SK-N-SH treated with all-trans-retinoic acid at 6 μM for 48 hours (cell line): ENCODE measurements around the gene PRH1.

Experiments
- ATAC-seq: fragments of 200-7000 bp; cut with Tn5 transposase; 3 replicates; pipeline ENCODE4 v1.9.1; 2020; ENCODE audit warnings: mild to moderate bottlenecking, moderate library complexity
- BACH2 ChIP-seq: fragments of 250-450 bp; sonication (Bioruptor Pico); IDR thresholded peaks from 2 replicates; pipeline ENCODE4 v1.9.0; 2021; ENCODE audit warnings: mild to moderate bottlenecking, borderline replicate concordance
- CSDC2 ChIP-seq: fragments of 250-450 bp; sonication (Bioruptor Pico); IDR thresholded peaks from 2 replicates; pipeline ENCODE4 v1.5.0; 2020; ENCODE audit warnings: mild to moderate bottlenecking, moderate library complexity
- ESRRG ChIP-seq: fragments of 250-450 bp; sonication (Bioruptor Pico); IDR thresholded peaks from 2 replicates; pipeline ENCODE4 v1.6.1; 2021; ENCODE audit warnings: mild to moderate bottlenecking
- GLIS3 ChIP-seq: fragments of 250-450 bp; sonication (Bioruptor Pico); IDR thresholded peaks from 2 replicates; pipeline ENCODE4 v1.5.0; 2020; ENCODE audit warnings: mild to moderate bottlenecking, moderate library complexity
- ISL1 ChIP-seq: fragments of 250-450 bp; sonication (Bioruptor Pico); IDR thresholded peaks from 2 replicates; pipeline ENCODE4 v2.1.2; 2022; ENCODE audit warnings: mild to moderate bottlenecking, moderate library complexity
- OSR1 ChIP-seq: fragments of 250-450 bp; sonication (Bioruptor Pico); IDR thresholded peaks from 2 replicates; pipeline ENCODE4 v1.8.0; 2022; ENCODE audit warnings: moderate library complexity, mild to moderate bottlenecking, inconsistent platforms
- PPARA ChIP-seq: fragments of 250-450 bp; sonication (Bioruptor Pico); IDR thresholded peaks from 2 replicates; pipeline ENCODE4 v1.5.0; 2020; ENCODE audit warnings: mild to moderate bottlenecking, borderline replicate concordance
- RARB ChIP-seq: fragments of 250-450 bp; sonication (Bioruptor Pico); IDR thresholded peaks from 2 replicates; pipeline ENCODE4 v1.8.0; 2021; ENCODE audit warnings: mild to moderate bottlenecking, moderate library complexity
- SNAI2 ChIP-seq: fragments of 250-450 bp; sonication (Bioruptor Pico); IDR thresholded peaks from 2 replicates; pipeline ENCODE4 v1.5.0; 2020; ENCODE audit warnings: mild to moderate bottlenecking, moderate library complexity
- TCF4 ChIP-seq: fragments of 250-450 bp; sonication (Bioruptor Pico); IDR thresholded peaks from 2 replicates; pipeline ENCODE4 v1.8.0; 2021; ENCODE audit warnings: mild to moderate bottlenecking, moderate library complexity, borderline replicate concordance
- TOX ChIP-seq: fragments of 250-450 bp; sonication (Bioruptor Pico); IDR thresholded peaks from 2 replicates; pipeline ENCODE4 v1.8.0; 2021; ENCODE audit warnings: mild to moderate bottlenecking, moderate library complexity, borderline replicate concordance
- ZC3H10 ChIP-seq: fragments of 250-450 bp; sonication (Bioruptor Pico); IDR thresholded peaks from 2 replicates; pipeline ENCODE4 v1.5.1; 2021; ENCODE audit warnings: mild to moderate bottlenecking, moderate library complexity
- ZFP3 ChIP-seq: fragments of 250-450 bp; sonication (Bioruptor Pico); IDR thresholded peaks from 2 replicates; pipeline ENCODE4 v1.5.0; 2020; ENCODE audit warnings: mild to moderate bottlenecking, moderate library complexity
- ZFP30 ChIP-seq: fragments of 450-650 bp; formaldehyde crosslinking; IDR thresholded peaks from 2 replicates; pipeline ENCODE4 v1.5.0; 2022; ENCODE audit warnings: mild to moderate bottlenecking, moderate library complexity
- ZNF565 ChIP-seq: fragments of 450-650 bp; formaldehyde crosslinking; conservative IDR thresholded peaks from 2 replicates; pipeline ENCODE4 v1.5.0; 2020; ENCODE audit warnings: low read depth, mild to moderate bottlenecking, moderate library complexity
- ZNF70 ChIP-seq: fragments of 450-650 bp; formaldehyde crosslinking; IDR thresholded peaks from 2 replicates; pipeline ENCODE4 v1.5.0; 2020; ENCODE audit warnings: mild to moderate bottlenecking, moderate library complexity
- ZNF8 ChIP-seq: fragments of 450-650 bp; formaldehyde crosslinking; IDR thresholded peaks from 2 replicates; pipeline ENCODE4 v1.5.0; 2020; ENCODE audit warnings: mild to moderate bottlenecking, moderate library complexity
- TF ChIP-seq, protein P1 (sequence below): fragments of 250-450 bp; sonication (Bioruptor Pico); IDR thresholded peaks from 2 replicates; pipeline ENCODE4 v1.8.0; 2021; ENCODE audit warnings: low read depth, mild to moderate bottlenecking, moderate library complexity, borderline replicate concordance
- TF ChIP-seq, protein P2 (sequence below): fragments of 250-450 bp; sonication (Bioruptor Pico); IDR thresholded peaks from 2 replicates; pipeline ENCODE4 v1.5.1; 2020; ENCODE audit warnings: low read depth, mild to moderate bottlenecking, moderate library complexity
- TF ChIP-seq, protein P3 (sequence below): fragments of 250-450 bp; sonication (Bioruptor Pico); IDR thresholded peaks from 2 replicates; pipeline ENCODE4 v1.5.1; 2021; ENCODE audit warnings: mild to moderate bottlenecking, moderate library complexity
- TF ChIP-seq, protein P4 (sequence below): fragments of 250-450 bp; sonication (Bioruptor Pico); IDR thresholded peaks from 2 replicates; pipeline ENCODE4 v1.5.0; 2020; ENCODE audit warnings: mild to moderate bottlenecking, moderate library complexity
- TF ChIP-seq, protein P5 (sequence below): fragments of 250-450 bp; sonication (Bioruptor Pico); IDR thresholded peaks from 2 replicates; pipeline ENCODE4 v1.8.0; 2020; ENCODE audit warnings: mild to moderate bottlenecking, moderate library complexity, borderline replicate concordance

PRH1 gene

DNA sequence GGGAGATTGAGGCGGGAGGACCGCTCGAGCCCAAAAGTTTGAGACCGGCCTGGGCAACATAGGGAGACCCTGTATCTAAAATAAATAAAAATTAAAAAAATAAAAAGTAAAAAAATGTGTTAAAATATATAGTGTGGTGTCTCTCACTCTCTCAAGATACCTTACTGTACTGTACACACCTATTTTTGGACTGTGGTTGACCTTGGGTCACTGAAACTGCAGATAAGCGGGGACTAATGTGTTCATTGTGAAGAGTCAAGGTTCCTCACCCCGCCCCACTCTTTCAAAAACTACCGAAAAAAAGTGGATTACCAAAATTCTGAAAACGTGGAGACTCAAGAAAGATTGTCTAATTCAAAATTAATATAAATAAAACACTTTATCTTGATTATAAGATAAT lies 26.3 kb upstream of the PRH1 start (continued):
- TF ChIP-seq GLIS3 (CRISPR knock-in tag) = no peak

DNA sequence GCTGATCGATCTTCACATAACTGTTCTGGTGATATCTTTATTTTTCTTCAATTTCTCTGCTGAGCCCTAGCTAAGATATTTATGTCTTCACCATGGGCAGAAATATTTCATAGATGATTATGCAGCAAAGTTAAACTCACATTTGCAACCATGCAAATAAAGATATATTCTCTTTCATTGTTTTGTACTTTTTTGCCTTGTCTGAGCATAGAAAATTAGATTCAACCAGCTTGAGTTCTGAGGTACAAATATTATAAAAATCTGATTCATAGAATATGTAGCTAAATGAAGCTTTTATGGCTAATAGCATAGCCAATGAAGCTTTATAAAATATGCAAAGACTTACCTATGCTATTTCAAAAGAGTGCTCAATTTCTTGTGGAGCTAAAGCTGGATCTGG lies 25.4 kb upstream of the PRH1 start, which contains the start of gene TAS2R13:
Gene TAS2R13 (minus strand): TSS at position 101 of the 400 bp plus-strand sequence. CDS start 264 bp downstream, outside the sequence.
- no peak for ATAC-seq
- TF ChIP-seq ZFP30 (CRISPR knock-in tag) = no peak
- TF ChIP-seq SNAI2 (CRISPR knock-in tag) = no peak

DNA sequence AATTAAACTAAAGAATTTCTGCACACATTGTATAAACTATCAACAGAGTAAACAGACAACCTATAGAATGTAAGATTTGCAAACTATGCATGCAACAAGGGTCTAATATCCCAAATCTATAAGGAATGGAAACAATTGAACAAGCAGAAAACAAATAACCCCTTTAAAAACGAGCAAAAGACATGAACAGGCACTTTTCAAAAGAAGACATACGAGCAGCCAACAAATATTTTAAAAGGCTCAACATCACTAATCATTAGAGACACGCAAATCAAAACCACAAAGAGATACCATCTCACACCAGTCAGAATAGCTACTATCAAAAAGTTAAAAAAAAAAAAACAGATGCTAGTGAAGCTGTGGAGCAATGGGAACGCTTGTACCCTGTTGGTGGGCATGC lies 20.6 kb upstream of the PRH1 start:
- no peak for ATAC-seq
- no peak for TF ChIP-seq GLIS3 (CRISPR knock-in tag)
- TF ChIP-seq BACH2 (CRISPR knock-in tag) = no peak
- TF ChIP-seq TOX (CRISPR knock-in tag) = no peak
- TF ChIP-seq, protein P1, sequence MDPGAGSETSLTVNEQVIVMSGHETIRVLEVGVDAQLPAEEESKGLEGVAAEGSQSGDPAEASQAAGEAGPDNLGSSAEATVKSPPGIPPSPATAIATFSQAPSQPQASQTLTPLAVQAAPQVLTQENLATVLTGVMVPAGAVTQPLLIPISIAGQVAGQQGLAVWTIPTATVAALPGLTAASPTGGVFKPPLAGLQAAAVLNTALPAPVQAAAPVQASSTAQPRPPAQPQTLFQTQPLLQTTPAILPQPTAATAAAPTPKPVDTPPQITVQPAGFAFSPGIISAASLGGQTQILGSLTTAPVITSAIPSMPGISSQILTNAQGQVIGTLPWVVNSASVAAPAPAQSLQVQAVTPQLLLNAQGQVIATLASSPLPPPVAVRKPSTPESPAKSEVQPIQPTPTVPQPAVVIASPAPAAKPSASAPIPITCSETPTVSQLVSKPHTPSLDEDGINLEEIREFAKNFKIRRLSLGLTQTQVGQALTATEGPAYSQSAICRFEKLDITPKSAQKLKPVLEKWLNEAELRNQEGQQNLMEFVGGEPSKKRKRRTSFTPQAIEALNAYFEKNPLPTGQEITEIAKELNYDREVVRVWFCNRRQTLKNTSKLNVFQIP (CRISPR knock-in tag) = no peak
- TF ChIP-seq RARB (CRISPR knock-in tag) = no peak

DNA sequence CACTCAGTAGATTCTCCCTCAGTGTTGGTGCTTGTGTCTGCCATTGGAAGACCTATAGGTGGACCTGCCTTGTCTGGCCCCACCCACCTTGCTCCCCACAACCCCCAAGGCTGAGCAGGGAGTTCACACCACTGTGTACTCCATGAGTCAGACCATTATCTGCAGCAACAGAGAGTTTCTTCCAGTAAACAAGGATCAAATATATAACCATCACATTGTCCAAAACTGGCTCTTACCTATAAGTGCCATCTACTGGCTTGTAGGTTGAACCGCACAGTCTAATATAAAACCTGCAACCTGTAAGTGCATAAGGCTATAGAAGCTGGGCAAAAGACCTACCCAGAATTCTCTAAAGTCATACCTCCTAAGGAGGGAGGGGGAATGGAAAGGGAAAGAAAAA lies 17.4 kb upstream of the PRH1 start:
- no peak for ATAC-seq
- TF ChIP-seq CSDC2 (CRISPR knock-in tag) = no peak
- TF ChIP-seq ESRRG (CRISPR knock-in tag) = no peak
- TF ChIP-seq TCF4 (CRISPR knock-in tag) = no peak
- TF ChIP-seq ZNF565 (CRISPR knock-in tag) = no peak
- TF ChIP-seq, protein P1 (CRISPR knock-in tag) = no peak
- TF ChIP-seq OSR1 = no peak
- TF ChIP-seq, protein P2, sequence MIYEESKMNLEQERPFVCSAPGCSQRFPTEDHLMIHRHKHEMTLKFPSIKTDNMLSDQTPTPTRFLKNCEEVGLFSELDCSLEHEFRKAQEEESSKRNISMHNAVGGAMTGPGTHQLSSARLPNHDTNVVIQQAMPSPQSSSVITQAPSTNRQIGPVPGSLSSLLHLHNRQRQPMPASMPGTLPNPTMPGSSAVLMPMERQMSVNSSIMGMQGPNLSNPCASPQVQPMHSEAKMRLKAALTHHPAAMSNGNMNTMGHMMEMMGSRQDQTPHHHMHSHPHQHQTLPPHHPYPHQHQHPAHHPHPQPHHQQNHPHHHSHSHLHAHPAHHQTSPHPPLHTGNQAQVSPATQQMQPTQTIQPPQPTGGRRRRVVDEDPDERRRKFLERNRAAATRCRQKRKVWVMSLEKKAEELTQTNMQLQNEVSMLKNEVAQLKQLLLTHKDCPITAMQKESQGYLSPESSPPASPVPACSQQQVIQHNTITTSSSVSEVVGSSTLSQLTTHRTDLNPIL (CRISPR knock-in tag) = no peak
- no peak for TF ChIP-seq GLIS3 (CRISPR knock-in tag)
- no peak for TF ChIP-seq ZFP3
- TF ChIP-seq BACH2 (CRISPR knock-in tag) = no peak
- TF ChIP-seq ZNF70 (CRISPR knock-in tag) = no peak
- TF ChIP-seq, all 23 proteins: peak for 0

DNA sequence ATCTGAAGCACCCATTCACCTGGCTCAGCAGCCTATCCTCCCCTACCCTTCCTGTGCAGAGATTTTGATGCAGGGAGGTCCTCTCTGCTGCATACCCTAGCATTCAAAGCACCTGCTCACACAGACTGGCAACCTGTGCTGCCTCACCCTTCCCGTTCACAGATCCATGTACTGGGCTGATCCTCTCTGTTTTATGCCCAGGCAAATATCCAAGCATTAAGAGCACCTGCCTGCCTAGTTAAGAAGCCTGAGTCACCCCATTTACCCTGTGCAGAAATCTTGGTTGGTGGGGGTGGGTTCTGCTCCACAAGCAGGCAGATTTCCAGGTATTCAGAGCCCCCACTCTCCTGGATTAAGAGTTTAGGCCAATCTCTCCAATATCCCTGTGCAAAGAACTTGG lies 16.9 kb upstream of the PRH1 start:
- no peak for ATAC-seq
- TF ChIP-seq, protein P3, sequence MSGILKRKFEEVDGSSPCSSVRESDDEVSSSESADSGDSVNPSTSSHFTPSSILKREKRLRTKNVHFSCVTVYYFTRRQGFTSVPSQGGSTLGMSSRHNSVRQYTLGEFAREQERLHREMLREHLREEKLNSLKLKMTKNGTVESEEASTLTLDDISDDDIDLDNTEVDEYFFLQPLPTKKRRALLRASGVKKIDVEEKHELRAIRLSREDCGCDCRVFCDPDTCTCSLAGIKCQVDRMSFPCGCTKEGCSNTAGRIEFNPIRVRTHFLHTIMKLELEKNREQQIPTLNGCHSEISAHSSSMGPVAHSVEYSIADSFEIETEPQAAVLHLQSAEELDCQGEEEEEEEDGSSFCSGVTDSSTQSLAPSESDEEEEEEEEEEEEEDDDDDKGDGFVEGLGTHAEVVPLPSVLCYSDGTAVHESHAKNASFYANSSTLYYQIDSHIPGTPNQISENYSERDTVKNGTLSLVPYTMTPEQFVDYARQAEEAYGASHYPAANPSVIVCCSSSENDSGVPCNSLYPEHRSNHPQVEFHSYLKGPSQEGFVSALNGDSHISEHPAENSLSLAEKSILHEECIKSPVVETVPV (CRISPR knock-in tag) = no peak
- no peak for TF ChIP-seq CSDC2 (CRISPR knock-in tag)
- TF ChIP-seq PPARA = no peak
- TF ChIP-seq, protein P4, sequence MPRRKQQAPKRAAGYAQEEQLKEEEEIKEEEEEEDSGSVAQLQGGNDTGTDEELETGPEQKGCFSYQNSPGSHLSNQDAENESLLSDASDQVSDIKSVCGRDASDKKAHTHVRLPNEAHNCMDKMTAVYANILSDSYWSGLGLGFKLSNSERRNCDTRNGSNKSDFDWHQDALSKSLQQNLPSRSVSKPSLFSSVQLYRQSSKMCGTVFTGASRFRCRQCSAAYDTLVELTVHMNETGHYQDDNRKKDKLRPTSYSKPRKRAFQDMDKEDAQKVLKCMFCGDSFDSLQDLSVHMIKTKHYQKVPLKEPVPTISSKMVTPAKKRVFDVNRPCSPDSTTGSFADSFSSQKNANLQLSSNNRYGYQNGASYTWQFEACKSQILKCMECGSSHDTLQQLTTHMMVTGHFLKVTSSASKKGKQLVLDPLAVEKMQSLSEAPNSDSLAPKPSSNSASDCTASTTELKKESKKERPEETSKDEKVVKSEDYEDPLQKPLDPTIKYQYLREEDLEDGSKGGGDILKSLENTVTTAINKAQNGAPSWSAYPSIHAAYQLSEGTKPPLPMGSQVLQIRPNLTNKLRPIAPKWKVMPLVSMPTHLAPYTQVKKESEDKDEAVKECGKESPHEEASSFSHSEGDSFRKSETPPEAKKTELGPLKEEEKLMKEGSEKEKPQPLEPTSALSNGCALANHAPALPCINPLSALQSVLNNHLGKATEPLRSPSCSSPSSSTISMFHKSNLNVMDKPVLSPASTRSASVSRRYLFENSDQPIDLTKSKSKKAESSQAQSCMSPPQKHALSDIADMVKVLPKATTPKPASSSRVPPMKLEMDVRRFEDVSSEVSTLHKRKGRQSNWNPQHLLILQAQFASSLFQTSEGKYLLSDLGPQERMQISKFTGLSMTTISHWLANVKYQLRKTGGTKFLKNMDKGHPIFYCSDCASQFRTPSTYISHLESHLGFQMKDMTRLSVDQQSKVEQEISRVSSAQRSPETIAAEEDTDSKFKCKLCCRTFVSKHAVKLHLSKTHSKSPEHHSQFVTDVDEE (CRISPR knock-in tag) = no peak
- TF ChIP-seq RARB (CRISPR knock-in tag) = no peak
- TF ChIP-seq ZFP3 = no peak
- no peak for TF ChIP-seq OSR1
- TF ChIP-seq ZNF8 (CRISPR knock-in tag) = no peak
- no peak for TF ChIP-seq ZC3H10 (CRISPR knock-in tag)
- no peak for TF ChIP-seq TOX (CRISPR knock-in tag)
- TF ChIP-seq, protein P5, sequence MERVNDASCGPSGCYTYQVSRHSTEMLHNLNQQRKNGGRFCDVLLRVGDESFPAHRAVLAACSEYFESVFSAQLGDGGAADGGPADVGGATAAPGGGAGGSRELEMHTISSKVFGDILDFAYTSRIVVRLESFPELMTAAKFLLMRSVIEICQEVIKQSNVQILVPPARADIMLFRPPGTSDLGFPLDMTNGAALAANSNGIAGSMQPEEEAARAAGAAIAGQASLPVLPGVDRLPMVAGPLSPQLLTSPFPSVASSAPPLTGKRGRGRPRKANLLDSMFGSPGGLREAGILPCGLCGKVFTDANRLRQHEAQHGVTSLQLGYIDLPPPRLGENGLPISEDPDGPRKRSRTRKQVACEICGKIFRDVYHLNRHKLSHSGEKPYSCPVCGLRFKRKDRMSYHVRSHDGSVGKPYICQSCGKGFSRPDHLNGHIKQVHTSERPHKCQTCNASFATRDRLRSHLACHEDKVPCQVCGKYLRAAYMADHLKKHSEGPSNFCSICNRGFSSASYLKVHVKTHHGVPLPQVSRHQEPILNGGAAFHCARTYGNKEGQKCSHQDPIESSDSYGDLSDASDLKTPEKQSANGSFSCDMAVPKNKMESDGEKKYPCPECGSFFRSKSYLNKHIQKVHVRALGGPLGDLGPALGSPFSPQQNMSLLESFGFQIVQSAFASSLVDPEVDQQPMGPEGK (CRISPR knock-in tag) = no peak
- no peak for TF ChIP-seq TCF4 (CRISPR knock-in tag)
- TF ChIP-seq GLIS3 (CRISPR knock-in tag) = no peak
- TF ChIP-seq ISL1 (CRISPR knock-in tag) = no peak
- TF ChIP-seq, protein P1 (CRISPR knock-in tag) = no peak
- no peak for TF ChIP-seq ESRRG (CRISPR knock-in tag)
